Activated T-cell treated with anti-CD3 and anti-CD28 coated beads, Interleukin-2, amount 50 U/mL, for 24 hours (primary cell): ENCODE data around the gene NEK8.
A peak's percentile ranks its signal among the peaks of the same experiment; 100 is the strongest.
"Not testable (repeated sequence)": the region's sequence is repeated elsewhere in the genome, so short reads cannot be mapped to it uniquely, and the experiment has no call there.

ENCODE experiments used
- DNase-seq: peaks from one replicate; pipeline ENCODE4 v3.0.0-alpha.2; 2020
- H3K27ac Mint-ChIP-seq: 2 replicates; pipeline ENCODE4 v1.8.0; 2020; ENCODE audit warnings: mild to moderate bottlenecking, mixed read lengths
- H3K27me3 Mint-ChIP-seq: 2 replicates; pipeline ENCODE4 v1.8.0; 2020; ENCODE audit warnings: mixed read lengths
- H3K36me3 Mint-ChIP-seq: 2 replicates; pipeline ENCODE4 v1.8.0; 2020; ENCODE audit warnings: low read depth, mixed read lengths
- H3K4me1 Mint-ChIP-seq: 2 replicates; pipeline ENCODE4 v1.8.0; 2020; ENCODE audit warnings: low read depth, mixed read lengths
- H3K4me3 Mint-ChIP-seq: 2 replicates; pipeline ENCODE4 v1.8.0; 2020; ENCODE audit warnings: mild to moderate bottlenecking, moderate library complexity, mixed read lengths
- H3K9me3 Mint-ChIP-seq: 2 replicates; pipeline ENCODE4 v1.8.0; 2020; ENCODE audit warnings: mixed read lengths

NEK8 gene

GRCh38 chr17:28751600-28752366 lies 23.2 kb downstream of the NEK8 start:
- DNase-seq: no peak
- H3K4me1 Mint-ChIP-seq: peaks cover 36% of the 10 kb centered on the region
- no peak overlapping the region for H3K4me3 Mint-ChIP-seq
- H3K36me3 Mint-ChIP-seq: peaks cover 79% of the 10 kb centered on the region
- peak overlapping the region; percentile 26 for H3K27ac Mint-ChIP-seq
- no peaks in the 10 kb centered on the region for H3K9me3 Mint-ChIP-seq
- no peaks in the 10 kb centered on the region for H3K27me3 Mint-ChIP-seq

GRCh38 chr17:28755486-28755885 lies 26.9 kb downstream of the NEK8 start:
- Mint-ChIP-seq H3K9me3 (no peaks in the 10 kb centered on the region), H3K4me3 (no peak overlapping the region), H3K27me3 (no peaks in the 10 kb centered on the region), H3K27ac (peak overlapping the region; percentile 59), H3K36me3 (peaks cover 79% of the 10 kb centered on the region), H3K4me1 (peaks cover 5% of the 10 kb centered on the region)
- DNase-seq: no peak

GRCh38 chr17:28756049-28756804 lies 27.6 kb downstream of the NEK8 start:
- no peak for DNase-seq
- Mint-ChIP-seq H3K4me1 (peaks cover 3% of the 10 kb centered on the region), H3K36me3 (peaks cover 79% of the 10 kb centered on the region), H3K9me3 (no peaks in the 10 kb centered on the region), H3K4me3 (no peak overlapping the region), H3K27ac (peak overlapping the region; percentile 62), H3K27me3 (no peaks in the 10 kb centered on the region)

- DNase-seq: no peak
- no peaks in the 10 kb centered on the region for H3K27me3 Mint-ChIP-seq
- no peak overlapping the region for H3K4me3 Mint-ChIP-seq
- H3K27ac Mint-ChIP-seq: peak overlapping the region; percentile 84
- H3K9me3 Mint-ChIP-seq: no peaks in the 10 kb centered on the region
- peaks cover 13% of the 10 kb centered on the region for H3K4me1 Mint-ChIP-seq
- peaks cover 81% of the 10 kb centered on the region for H3K36me3 Mint-ChIP-seq
These were observed 30.0 kb downstream of the NEK8 start for GRCh38 chr17:28758411-28759121.

- H3K4me3 Mint-ChIP-seq: no peak overlapping the region
- H3K36me3 Mint-ChIP-seq: peaks cover 84% of the 10 kb centered on the region
- H3K27me3 Mint-ChIP-seq: no peaks in the 10 kb centered on the region
- H3K4me1 Mint-ChIP-seq: peaks cover 17% of the 10 kb centered on the region
- DNase-seq: no peak
- no peaks in the 10 kb centered on the region for H3K9me3 Mint-ChIP-seq
- peak overlapping the region; percentile 84 for H3K27ac Mint-ChIP-seq
These were observed 30.8 kb downstream of the NEK8 start for GRCh38 chr17:28759256-28759865.

GRCh38 chr17:28760601-28761562 lies 32.3 kb downstream of the NEK8 start:
- Mint-ChIP-seq H3K9me3 (no peaks in the 10 kb centered on the region), H3K27ac (peak overlapping the region; percentile 72), H3K4me1 (peaks cover 23% of the 10 kb centered on the region), H3K36me3 (peaks cover 84% of the 10 kb centered on the region), H3K27me3 (no peaks in the 10 kb centered on the region), H3K4me3 (no peak overlapping the region)
- DNase-seq: no peak

- Mint-ChIP-seq H3K4me1 (peaks cover 31% of the 10 kb centered on the region), H3K9me3 (no peaks in the 10 kb centered on the region), H3K36me3 (peaks cover 77% of the 10 kb centered on the region), H3K27ac (peak overlapping the region; percentile 85), H3K27me3 (no peaks in the 10 kb centered on the region), H3K4me3 (no peak overlapping the region)
- no peak for DNase-seq
These were observed 34.7 kb downstream of the NEK8 start for GRCh38 chr17:28763137-28763799.

GRCh38 chr17:28763804-28764266 lies 35.2 kb downstream of the NEK8 start:
- no peak overlapping the region for H3K4me3 Mint-ChIP-seq

GRCh38 chr17:28765038-28765437 lies 36.5 kb downstream of the NEK8 start:
- H3K9me3 Mint-ChIP-seq: no peaks in the 10 kb centered on the region
- H3K27ac Mint-ChIP-seq: peak overlapping the region; percentile 87
- no peak overlapping the region for H3K4me3 Mint-ChIP-seq
- peaks cover 64% of the 10 kb centered on the region for H3K36me3 Mint-ChIP-seq
- H3K4me1 Mint-ChIP-seq: peaks cover 33% of the 10 kb centered on the region
- DNase-seq: no peak
- H3K27me3 Mint-ChIP-seq: no peaks in the 10 kb centered on the region

More at GRCh38 chr17:28763804-28764266, 35.2 kb downstream of the NEK8 start:
- Mint-ChIP-seq H3K4me1 (peaks cover 31% of the 10 kb centered on the region), H3K9me3 (no peaks in the 10 kb centered on the region), H3K27me3 (no peaks in the 10 kb centered on the region), H3K36me3 (peaks cover 74% of the 10 kb centered on the region), H3K27ac (peak overlapping the region; percentile 85)
- DNase-seq: peak; percentile 75

- H3K27ac Mint-ChIP-seq: no peak overlapping the region
- no peaks in the 10 kb centered on the region for H3K27me3 Mint-ChIP-seq
- H3K4me1 Mint-ChIP-seq: peaks cover 31% of the 10 kb centered on the region
- no peaks in the 10 kb centered on the region for H3K9me3 Mint-ChIP-seq
- H3K4me3 Mint-ChIP-seq: no peak overlapping the region
- no peak for DNase-seq
- H3K36me3 Mint-ChIP-seq: peaks cover 32% of the 10 kb centered on the region
These were observed 45.1 kb downstream of the NEK8 start for GRCh38 chr17:28773736-28774135.

GRCh38 chr17:28774206-28774605 lies 45.6 kb downstream of the NEK8 start:
- peak overlapping the region; percentile 22 for H3K27ac Mint-ChIP-seq
- H3K4me3 Mint-ChIP-seq: no peak overlapping the region
- H3K4me1 Mint-ChIP-seq: peaks cover 35% of the 10 kb centered on the region
- H3K36me3 Mint-ChIP-seq: peaks cover 35% of the 10 kb centered on the region
- no peaks in the 10 kb centered on the region for H3K9me3 Mint-ChIP-seq
- no peaks in the 10 kb centered on the region for H3K27me3 Mint-ChIP-seq
- DNase-seq: no peak

- Mint-ChIP-seq H3K4me3 (no peak overlapping the region), H3K27me3 (no peaks in the 10 kb centered on the region), H3K36me3 (peaks cover 41% of the 10 kb centered on the region), H3K27ac (peak overlapping the region; percentile 88), H3K4me1 (peaks cover 40% of the 10 kb centered on the region), H3K9me3 (no peaks in the 10 kb centered on the region)
- DNase-seq: no peak
These were observed 48.6 kb downstream of the NEK8 start for GRCh38 chr17:28777178-28777577.

GRCh38 chr17:28779601-28780000 lies 51.0 kb downstream of the NEK8 start:
- not testable (repeated sequence) for H3K4me3 Mint-ChIP-seq, DNase-seq, H3K27ac Mint-ChIP-seq, H3K9me3 Mint-ChIP-seq, H3K27me3 Mint-ChIP-seq
- Mint-ChIP-seq H3K36me3 (peaks cover 27% of the 10 kb centered on the region), H3K4me1 (peaks cover 35% of the 10 kb centered on the region)
